Activated naive CD4-positive, alpha-beta T cell treated with anti-CD3 and anti-CD28 coated beads, Interleukin-2, amount 50 U/mL, for 72 hours (primary cell): Measurements from ENCODE around the gene C2CD2. TPM values are rescaled to one million over a fixed set of nuclear protein-coding genes. Genes with fewer than 3 reads are reported as not detected.
A peak's percentile ranks its signal among the peaks of the same experiment; 100 is the strongest.

Experiments used
- ATAC-seq, 2 donors: fragments of 150-1000 bp; cut with Tn5 transposase; 2 replicates each; pipeline ENCODE4 v1.10.0; 2021; ENCODE audit warnings: mild to moderate bottlenecking in 2 of 2, moderate library complexity in 2 of 2
- DNase-seq, 2 donors: peaks; one replicate each; pipeline ENCODE4 v3.0.0; 2021 to 2022; ENCODE audit warnings: low spot score in 2 of 2
- H3K27ac Mint-ChIP-seq, 2 donors: one replicate each; pipeline ENCODE4 v1.8.0; 2022; ENCODE audit warnings: mild to moderate bottlenecking in 2 of 2, mixed read lengths in 2 of 2
- H3K36me3 Mint-ChIP-seq, 2 donors: one replicate each; pipeline ENCODE4 v1.8.0; 2022; ENCODE audit warnings: mixed read lengths in 2 of 2
- H3K9me3 Mint-ChIP-seq, 2 donors: one replicate each; pipeline ENCODE4 v1.8.0; 2022; ENCODE audit warnings: mixed read lengths in 2 of 2
- total RNA-seq, 2 donors: library from RNA; stranded (reverse); gene quantifications; one replicate each; pipeline ENCODE4 v1.2.3, GENCODE V29; 2022

The C2CD2 gene
- total RNA-seq, 2 donors from 2014 or later, result 15.8 to 24.7 TPM

DNA sequence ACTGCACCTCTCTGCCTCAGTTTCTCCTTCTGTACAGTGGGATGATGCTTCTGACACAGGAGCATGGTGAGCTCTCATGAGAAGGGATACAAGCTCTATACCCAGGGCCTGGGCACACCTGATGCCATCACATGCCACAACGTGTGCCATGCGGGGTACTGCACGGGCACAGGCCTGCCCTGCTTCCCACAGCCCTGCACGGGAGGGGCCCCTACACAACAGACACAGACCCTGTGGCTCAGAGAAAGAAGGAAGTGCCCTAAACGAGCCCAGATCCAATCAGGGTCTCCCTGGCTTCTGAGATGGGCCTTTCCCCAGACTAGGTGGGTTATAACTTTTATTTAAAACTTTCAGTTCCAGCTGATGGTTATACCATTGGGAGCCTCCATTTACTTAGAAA is 24.6 kb downstream of the C2CD2 start:
- Mint-ChIP-seq H3K36me3 (peaks cover 12 to 14% of the 10 kb centered on the region in 2 donors), H3K27ac (peak overlapping the region; percentile 9 to 77), H3K9me3 (no peaks in the 10 kb centered on the region)
- ATAC-seq (no peak), DNase-seq (no peak)

DNA sequence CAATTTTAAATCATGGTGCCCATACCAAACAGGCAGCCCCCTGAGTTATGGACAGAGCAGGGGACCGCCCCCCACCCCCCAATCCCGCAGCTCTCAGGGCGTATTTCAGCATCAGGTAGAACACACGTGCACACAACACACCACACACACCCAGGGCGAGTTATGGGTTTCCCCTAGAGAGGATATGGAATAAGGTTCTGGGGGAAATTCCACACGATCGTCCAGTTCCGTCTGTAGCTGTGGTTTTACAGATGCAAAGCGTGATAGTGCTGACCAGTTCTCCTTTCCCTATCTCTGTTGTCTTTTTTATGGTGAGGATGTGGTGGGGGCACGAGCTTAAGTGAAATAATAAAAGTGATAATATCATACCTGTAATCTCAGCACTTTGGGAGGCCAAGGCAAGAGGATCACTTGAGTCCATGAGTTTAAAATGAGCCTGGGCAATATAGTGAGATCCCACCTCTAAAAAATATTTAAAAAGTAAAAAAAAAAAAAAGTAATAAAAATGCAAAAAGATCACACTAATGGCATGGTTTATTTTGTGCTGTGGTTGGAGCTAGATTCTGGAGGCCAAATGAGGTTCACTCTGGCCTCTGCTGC is 25.1 kb downstream of the C2CD2 start:
- ATAC-seq, result peak in 1 of 2 donors; percentile 53
- Mint-ChIP-seq H3K36me3 (peaks cover 12 to 14% of the 10 kb centered on the region in 2 donors), H3K27ac (peak overlapping the region in 1 of 2 donors; percentile 94)

DNA sequence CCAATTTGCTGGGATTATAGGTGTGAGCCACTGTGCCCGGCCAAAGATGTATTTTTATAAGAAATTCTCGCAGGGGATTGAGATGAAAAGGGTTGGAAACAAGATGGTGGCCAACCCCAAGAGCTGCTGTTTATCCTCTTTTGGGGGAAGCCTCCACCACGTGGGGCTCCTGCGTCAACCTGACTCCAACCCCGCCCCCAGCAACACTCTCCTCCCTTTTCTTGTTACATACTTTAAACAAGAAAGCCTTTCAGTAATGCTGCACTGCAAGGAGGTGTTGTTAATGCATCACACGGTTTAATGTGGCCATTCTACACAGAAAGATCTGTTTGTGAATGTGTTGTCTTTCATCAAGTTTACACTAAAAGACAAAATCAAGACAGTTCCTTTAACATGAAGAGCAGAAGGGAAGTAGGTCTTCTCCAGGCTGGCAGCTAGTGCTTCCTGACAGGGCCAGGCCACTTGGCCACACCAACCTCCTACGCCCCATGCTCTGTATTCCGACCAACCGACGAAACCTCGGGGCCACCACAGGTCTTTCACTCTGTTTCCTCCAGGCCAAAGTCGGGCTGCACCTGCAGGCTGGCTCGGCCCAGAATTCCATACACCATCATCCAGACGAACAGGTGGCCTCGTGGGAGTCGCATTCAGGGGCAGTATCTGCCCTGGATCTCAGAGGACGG is 25.9 kb downstream of the C2CD2 start:
- H3K9me3 Mint-ChIP-seq, result no peaks in the 10 kb centered on the region
- no peak for ATAC-seq
- H3K27ac Mint-ChIP-seq, result peak overlapping the region; percentile 55 to 94

More for the DNA sequence above, 25.1 kb downstream of the C2CD2 start:
- H3K9me3 Mint-ChIP-seq, result no peaks in the 10 kb centered on the region
- DNase-seq, result no peak

DNA sequence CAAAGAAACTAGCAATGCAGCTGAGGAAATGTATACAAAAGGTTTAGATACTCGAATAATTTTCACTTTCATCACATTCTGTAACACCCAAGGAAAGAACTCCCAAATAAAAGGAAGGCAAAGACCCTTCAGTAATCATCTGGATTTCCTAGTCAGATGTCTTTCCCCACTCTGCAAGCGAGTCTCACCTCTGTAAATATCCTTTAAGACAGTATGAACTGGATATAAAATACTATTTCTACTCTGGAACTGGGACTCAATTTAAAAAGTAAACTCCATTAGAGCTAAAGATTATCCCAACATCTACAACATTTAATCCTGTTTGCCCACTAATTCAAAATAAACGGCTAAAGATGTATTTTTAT is 27.0 kb downstream of the C2CD2 start:
- DNase-seq, result no peak
- ATAC-seq, result no peak
- H3K36me3 Mint-ChIP-seq, result peaks cover 12 to 14% of the 10 kb centered on the region in 2 donors
- peak overlapping the region; percentile 94 to 98 for H3K27ac Mint-ChIP-seq
- H3K9me3 Mint-ChIP-seq, result no peaks in the 10 kb centered on the region

More for the DNA sequence above, 25.9 kb downstream of the C2CD2 start:
- no peak for DNase-seq
- H3K36me3 Mint-ChIP-seq, result peaks cover 12 to 14% of the 10 kb centered on the region in 2 donors

DNA sequence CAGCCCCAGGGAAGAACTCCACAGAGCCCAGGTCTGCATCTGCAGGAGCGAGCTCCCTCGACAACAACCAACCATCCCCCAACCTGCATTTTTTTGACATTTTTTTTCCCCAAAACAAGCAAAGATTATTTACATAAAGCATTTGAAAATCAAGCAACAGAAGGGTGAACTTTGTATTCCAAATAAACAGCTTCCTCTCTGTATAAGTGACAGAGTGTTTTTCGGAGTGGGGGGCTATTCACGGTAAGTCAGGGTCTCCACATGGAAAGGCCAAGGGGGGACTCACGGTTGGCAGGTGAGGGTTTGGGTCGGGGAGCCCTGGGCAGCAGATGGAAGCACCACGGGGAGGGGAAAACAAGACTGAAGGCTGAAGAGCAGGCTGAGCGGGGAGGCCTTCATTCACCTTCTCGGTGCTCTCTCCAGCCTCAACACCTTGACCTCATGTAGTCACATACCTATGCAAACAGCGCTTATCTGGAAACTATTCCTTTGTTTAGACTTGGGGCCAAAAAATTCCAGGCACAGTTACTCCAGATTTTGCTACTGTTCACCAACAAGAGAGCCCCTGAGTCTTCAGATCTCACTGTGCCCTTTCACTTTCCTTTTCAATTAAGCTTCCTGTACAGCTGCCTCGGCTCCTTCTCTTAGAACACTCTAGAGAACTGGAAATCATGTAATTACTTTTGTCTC is 27.6 kb downstream of the C2CD2 start:
- H3K27ac Mint-ChIP-seq, result peak overlapping the region; percentile 94 to 98
- no peaks in the 10 kb centered on the region for H3K9me3 Mint-ChIP-seq
- DNase-seq (peak in 1 of 2 donors; percentile 25), ATAC-seq (peak; percentile 57 to 69)
- peaks cover 12 to 14% of the 10 kb centered on the region in 2 donors for H3K36me3 Mint-ChIP-seq

DNA sequence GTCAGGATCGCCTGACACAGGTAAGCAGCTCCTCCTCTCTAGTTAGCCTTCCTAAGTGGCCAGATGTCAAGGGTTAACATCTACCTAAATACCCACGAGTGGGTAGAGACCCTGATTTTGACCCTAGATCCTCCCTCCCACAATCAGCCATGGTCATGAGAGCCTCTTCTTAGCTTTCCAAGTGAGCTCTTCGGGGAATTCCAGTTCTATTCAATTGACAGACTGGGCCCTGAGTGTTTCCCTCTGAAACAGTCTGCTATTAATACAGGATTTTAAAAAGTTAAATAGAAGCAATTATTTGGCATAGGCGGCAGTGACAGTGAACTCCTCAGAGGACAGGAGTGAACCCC is 28.1 kb downstream of the C2CD2 start:
- DNase-seq (no peak), ATAC-seq (no peak)

DNA sequence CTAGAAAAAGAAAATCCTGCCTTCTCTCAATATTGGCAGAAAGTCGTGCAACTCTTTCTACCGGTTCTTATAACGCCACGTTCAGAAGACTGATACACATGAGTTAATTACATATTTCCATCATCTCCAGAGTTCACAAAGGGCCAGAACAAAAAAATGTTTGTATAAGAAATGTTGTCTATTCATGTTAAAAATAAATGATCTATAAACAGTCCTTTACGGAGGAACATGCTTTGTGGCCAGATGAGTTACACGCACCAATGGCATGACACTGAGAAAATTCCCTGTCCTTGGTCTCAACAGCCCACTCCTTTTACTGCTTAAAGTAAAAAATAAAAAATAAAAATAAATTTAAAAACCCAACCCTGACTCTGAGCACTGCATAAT is 29.5 kb downstream of the C2CD2 start:
- H3K36me3 Mint-ChIP-seq, result peaks cover 14 to 19% of the 10 kb centered on the region in 2 donors
- DNase-seq (no peak), ATAC-seq (no peak)
- peak overlapping the region in 1 of 2 donors; percentile 83 for H3K27ac Mint-ChIP-seq
- H3K9me3 Mint-ChIP-seq, result no peaks in the 10 kb centered on the region

More for the DNA sequence above, 28.1 kb downstream of the C2CD2 start:
- peaks cover 14 to 15% of the 10 kb centered on the region in 2 donors for H3K36me3 Mint-ChIP-seq
- H3K9me3 Mint-ChIP-seq, result no peaks in the 10 kb centered on the region
- peak overlapping the region; percentile 94 to 98 for H3K27ac Mint-ChIP-seq

DNA sequence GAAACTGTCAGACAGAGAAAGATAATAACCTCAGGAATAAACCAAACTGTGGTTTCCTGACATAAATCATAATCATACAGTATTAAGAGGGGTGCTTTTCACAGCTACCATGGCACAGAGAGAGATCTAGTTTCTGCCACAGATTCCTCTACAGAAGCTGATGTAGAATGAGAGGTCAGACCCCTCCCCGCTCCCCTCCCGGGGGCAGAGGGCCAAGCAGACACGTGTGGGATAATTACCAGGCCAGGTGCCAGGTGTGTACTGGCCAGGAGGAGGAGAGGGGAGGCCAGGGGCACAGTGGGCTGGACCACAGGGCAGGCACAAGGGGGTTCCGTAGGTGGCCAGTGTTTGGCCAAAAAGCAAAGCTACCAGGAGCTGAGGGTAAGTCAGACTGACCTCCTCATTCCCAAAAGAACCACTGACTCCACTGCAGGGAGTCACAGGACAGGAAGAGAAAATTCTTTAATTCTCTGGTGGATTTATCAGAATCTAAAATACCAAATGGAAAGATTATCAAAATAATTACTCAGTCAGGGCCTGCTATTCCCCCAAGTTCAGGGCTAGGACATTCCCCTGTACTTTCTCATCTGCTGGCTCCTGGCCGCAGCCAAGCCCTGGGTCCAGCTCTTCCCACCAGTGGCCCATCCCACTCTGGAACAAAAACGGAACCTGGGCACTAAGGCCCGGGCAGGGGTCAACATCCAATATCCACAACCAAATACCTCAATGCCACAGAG is 30.0 kb downstream of the C2CD2 start:
- DNase-seq (peak in 1 of 2 donors; percentile 28), ATAC-seq (peak; percentile 70 to 71)
- peak overlapping the region; percentile 83 to 96 for H3K27ac Mint-ChIP-seq
- H3K36me3 Mint-ChIP-seq, result peaks cover 14 to 19% of the 10 kb centered on the region in 2 donors
- H3K9me3 Mint-ChIP-seq, result no peaks in the 10 kb centered on the region

DNA sequence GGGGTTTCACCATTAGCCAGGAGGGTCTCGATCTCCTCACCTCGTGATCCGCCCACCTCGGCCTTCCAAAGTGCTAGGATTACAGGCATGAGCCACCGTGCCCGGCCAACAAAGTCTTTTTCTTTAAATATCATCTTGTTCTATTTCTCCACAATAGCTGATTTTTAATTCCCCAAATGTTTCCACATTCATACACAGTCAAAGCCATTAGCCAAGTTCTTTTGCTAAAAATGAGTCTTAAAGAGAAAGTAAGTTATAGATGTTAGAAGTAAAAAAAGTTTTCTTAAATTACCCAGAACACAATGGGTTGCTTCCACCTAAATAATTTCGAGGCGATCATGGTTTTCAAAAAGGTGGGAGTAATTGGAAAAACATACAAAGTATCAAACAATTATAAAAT is 30.6 kb downstream of the C2CD2 start:
- Mint-ChIP-seq H3K9me3 (no peaks in the 10 kb centered on the region), H3K27ac (peak overlapping the region; percentile 83 to 96)
- no peak for DNase-seq

DNA sequence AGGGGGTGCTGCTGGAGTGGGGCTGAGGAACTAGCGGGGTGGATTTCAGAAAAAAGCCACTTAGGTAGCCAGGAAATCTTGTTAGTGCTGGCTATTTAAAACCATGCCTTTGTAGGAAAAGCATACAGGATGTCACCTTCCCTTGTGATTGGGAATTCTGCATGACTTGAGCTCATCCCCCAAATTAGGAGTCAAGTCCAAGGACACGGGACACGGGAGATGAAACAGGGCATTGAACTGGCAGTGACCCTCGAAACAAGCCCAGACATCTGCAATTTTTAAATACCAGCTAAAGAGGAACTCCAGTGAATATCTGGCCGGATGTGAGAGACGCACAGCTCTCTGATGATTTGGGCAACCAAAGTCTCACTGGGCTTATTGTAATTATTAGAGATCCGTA is 32.8 kb downstream of the C2CD2 start:
- Mint-ChIP-seq H3K36me3 (peaks cover 6 to 13% of the 10 kb centered on the region in 2 donors), H3K27ac (no peak overlapping the region), H3K9me3 (no peaks in the 10 kb centered on the region)
- no peak for ATAC-seq
- no peak for DNase-seq

More for the DNA sequence above, 30.6 kb downstream of the C2CD2 start:
- no peak for ATAC-seq
- peaks cover 14 to 19% of the 10 kb centered on the region in 2 donors for H3K36me3 Mint-ChIP-seq

DNA sequence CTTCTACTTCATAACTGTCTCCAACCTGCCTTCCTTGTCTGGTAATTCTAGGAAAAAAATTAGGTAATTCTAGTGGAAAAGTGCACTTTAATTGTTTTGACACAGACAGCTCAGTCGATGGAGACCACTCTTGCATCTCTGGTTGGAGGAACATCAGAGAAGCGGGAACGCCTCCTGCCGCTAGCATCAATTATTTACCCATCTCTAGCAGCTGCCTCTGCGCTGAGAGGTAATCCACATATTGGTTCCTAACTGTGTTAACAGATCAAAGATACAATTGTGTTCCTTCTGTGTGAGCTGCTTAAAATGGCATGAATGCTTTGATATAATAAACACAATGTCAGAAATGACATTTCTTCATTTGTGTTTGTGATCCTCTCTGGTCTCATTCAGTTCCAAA is 33.3 kb downstream of the C2CD2 start:
- H3K36me3 Mint-ChIP-seq, result peaks cover 5 to 7% of the 10 kb centered on the region in 2 donors
- ATAC-seq (no peak), DNase-seq (no peak)
- H3K27ac Mint-ChIP-seq, result no peak overlapping the region
- no peaks in the 10 kb centered on the region for H3K9me3 Mint-ChIP-seq

DNA sequence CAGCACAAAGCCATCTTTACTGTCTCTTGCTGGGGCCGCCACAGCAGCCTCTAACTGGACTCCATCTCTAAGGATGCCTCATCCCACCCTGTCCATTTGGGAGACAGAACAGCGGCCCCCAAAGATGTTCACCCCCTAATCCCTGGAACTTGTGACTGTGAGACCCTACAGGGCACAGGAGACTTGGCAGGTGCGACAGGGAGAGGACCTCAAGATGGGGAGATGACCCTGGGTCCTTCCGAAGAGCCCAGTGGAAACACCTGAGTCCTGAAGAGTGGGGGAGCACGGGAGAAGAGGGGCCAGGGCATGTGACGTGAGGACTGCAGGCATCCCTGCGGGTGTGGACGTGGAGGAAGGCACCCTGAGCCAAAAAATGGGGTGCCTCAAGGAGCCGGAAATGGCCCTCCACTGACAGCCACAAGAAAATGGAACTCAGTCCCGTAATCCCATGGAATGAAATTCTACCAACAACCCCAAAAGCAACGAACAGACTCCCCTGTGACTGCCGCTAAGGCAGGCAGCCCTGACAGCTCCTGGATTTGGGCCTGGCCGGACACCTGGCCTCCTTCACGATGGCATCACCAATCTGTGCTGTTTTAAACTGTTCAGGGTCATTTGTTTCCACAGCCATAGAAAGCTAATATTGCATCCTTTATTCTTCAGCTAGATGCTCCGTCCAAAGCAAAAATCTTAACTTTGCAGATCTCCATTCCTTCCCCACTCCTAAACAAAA is 34.0 kb downstream of the C2CD2 start:
- Mint-ChIP-seq H3K36me3 (peaks cover 5 to 7% of the 10 kb centered on the region in 2 donors), H3K9me3 (no peaks in the 10 kb centered on the region), H3K27ac (no peak overlapping the region)
- DNase-seq, result no peak
- ATAC-seq, result no peak

DNA sequence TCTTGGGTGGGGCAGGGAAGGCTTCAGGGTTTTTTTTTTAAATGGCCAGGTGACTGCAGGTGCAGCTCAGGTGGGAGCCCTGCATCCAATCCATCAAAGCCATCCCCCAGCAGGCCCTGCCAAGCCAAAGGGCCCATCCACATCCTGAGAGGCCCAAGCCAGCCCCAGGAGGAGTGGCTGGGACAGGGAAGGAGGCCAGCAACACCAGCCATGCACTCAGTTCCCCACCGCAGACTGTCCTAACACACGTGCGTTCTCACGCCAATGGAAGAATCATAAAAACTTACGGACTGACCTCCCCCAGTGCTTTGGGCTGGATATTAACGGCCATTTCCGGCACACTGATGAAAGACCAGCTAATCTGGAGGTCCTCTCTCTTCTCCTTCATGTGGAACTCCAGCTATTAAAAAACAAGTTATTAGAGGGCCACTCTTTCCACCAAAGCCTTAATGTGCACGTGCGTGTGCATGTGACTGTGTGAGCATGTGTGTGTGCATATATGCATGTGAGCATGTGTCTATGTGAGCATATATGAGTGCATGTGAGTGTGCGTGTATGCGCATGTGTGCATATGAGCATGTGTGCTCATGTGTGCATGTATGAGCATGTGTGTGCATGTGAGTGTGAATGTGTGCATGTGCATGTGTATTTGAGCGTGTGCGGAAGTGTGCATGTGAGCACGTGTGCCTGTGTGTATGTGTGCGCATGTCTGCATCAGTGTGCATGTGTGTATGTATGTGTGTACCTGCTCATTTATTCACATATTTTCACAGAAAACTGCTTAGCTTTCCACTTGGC is 35.1 kb downstream of the C2CD2 start:
- DNase-seq (no peak), ATAC-seq (no peak)
- Mint-ChIP-seq H3K27ac (no peak overlapping the region), H3K9me3 (no peaks in the 10 kb centered on the region), H3K36me3 (peaks cover 5 to 7% of the 10 kb centered on the region in 2 donors)

DNA sequence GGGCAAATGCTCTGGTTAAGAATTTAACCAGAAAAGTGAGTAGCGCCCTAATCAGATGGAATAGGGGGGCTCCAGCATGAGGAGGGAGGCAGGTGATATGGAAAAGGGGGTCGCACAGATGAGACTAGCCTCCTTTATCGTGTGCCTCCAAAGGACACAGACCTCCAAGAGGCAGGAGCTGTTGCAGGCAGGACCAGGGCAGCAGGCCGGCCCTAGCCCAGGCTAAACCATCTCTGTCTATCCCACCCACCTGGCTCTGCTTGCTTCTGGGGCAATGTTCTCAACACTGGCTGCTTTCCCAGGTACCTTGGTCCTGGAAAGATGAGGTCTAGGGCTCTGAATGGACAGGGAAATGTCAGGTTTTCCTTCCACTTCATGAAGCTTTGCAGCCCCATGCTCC is 36.3 kb downstream of the C2CD2 start:
- ATAC-seq, result no peak
- no peak for DNase-seq
- H3K36me3 Mint-ChIP-seq, result peaks cover 5 to 7% of the 10 kb centered on the region in 2 donors
- no peak overlapping the region for H3K27ac Mint-ChIP-seq
- H3K9me3 Mint-ChIP-seq, result no peaks in the 10 kb centered on the region

DNA sequence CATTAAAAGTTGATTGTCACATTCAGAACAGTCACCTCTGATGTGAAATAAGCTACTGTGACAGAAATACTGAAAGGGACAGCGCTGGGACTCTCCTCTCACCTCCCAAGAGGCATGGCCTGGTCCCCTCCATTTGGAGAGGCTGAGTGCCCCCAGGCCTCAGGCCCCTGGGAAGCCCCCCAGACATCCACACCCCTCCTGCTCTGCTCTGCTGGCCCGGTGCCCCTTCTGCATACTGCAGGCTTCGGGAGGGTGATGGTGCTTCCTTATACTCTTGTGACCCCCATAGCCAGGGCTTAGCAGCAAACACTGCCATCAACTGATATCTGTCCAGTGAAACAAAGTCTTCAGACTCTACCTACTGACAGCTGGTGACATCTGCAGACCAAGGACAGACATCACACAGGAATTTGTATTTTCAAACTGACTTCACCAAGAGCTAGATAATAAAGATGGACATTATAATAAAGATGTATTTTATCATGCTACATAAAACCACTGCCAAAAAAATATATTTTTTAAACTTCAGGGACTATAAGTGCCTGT is 36.9 kb downstream of the C2CD2 start:
- H3K36me3 Mint-ChIP-seq, result peaks cover 7 to 8% of the 10 kb centered on the region in 2 donors
- DNase-seq, result no peak
- H3K27ac Mint-ChIP-seq, result no peak overlapping the region
- ATAC-seq, result no peak
- no peaks in the 10 kb centered on the region for H3K9me3 Mint-ChIP-seq
